Calu3 (cell line): ENCODE data around the gene SLC44A5. TPM values are rescaled to one million over a fixed set of nuclear protein-coding genes. Genes with fewer than 3 reads are reported as not detected.

ENCODE experiments used
- BruUV-seq: library from RNA; stranded (reverse); fragments of 400-500 nt; replicated peaks from 2 replicates; lab custom pipeline; 2021; lab: Mats Ljungman, UMichigan
- CTCF ChIA-PET: fragments of 300-600 bp; sonication (Branson Sonifier 250); formaldehyde crosslinking; loops from one replicate; lab custom pipeline; 2022; ENCODE audit warnings: antibody characterized with exemption; lab: Charles Lee
- DNase-seq: peaks from one replicate; pipeline ENCODE4 v3.0.0; 2022
- H3K27ac Mint-ChIP-seq: one replicate; pipeline ENCODE4 v1.8.0; 2022; ENCODE audit warnings: mixed read lengths; ENCODE audit not compliant: unreplicated experiment
- H3K27me3 Mint-ChIP-seq: one replicate; pipeline ENCODE4 v1.8.0; 2022; ENCODE audit warnings: mixed read lengths; ENCODE audit not compliant: unreplicated experiment
- H3K36me3 Mint-ChIP-seq: one replicate; pipeline ENCODE4 v1.8.0; 2022; ENCODE audit warnings: mild to moderate bottlenecking, moderate library complexity, mixed read lengths; ENCODE audit not compliant: insufficient read depth, unreplicated experiment
- H3K4me1 Mint-ChIP-seq: one replicate; pipeline ENCODE4 v1.8.0; 2022; ENCODE audit warnings: mild to moderate bottlenecking, low read depth, mixed read lengths; ENCODE audit not compliant: unreplicated experiment
- H3K4me3 Mint-ChIP-seq: one replicate; pipeline ENCODE4 v1.8.0; 2022; ENCODE audit warnings: mild to moderate bottlenecking, low read depth, moderate library complexity, mixed read lengths; ENCODE audit not compliant: unreplicated experiment
- H3K9me3 Mint-ChIP-seq: one replicate; pipeline ENCODE4 v1.8.0; 2022; ENCODE audit warnings: low read depth, mixed read lengths; ENCODE audit not compliant: unreplicated experiment
- CTCF ChIP-seq: fragments of 200-600 bp; IDR thresholded peaks from one replicate; pipeline ENCODE4 v1.8.0; 2022; ENCODE audit warnings: antibody characterized with exemption; ENCODE audit not compliant: unreplicated experiment
- intact Hi-C: fragments of 100-400 bp; cut with micrococcal nuclease; formaldehyde crosslinking; loops from one replicate; pipeline ENCODE4 v1.10.0; 2022; ENCODE audit not compliant: unreplicated experiment
- total RNA-seq: library from RNA; stranded (reverse); gene quantifications from 2 replicates; pipeline ENCODE4 v1.2.3, GENCODE V29; 2022

The SLC44A5 gene
- total RNA-seq, 1 experiment from 2014 or later: 5.8 TPM

GRCh38 chr1:75579046-75579445 is 31.9 kb downstream of the SLC44A5 start:
- DNase-seq: no peak
- H3K4me3 Mint-ChIP-seq: no peak overlapping the region
- H3K9me3 Mint-ChIP-seq: no peaks in the 10 kb centered on the region
- TF ChIP-seq CTCF: no peak
- H3K27me3 Mint-ChIP-seq: no peaks in the 10 kb centered on the region
- CTCF ChIA-PET: interaction anchor here (0.6 kb wide), 1 partner anchor 18 kb away, joined by 3 read pairs; no protein-coding TSS in a partner anchor
- H3K4me1 Mint-ChIP-seq: peaks cover 9% of the 10 kb centered on the region
- no peaks in the 10 kb centered on the region for H3K36me3 Mint-ChIP-seq
- intact Hi-C loops: no loop called here
- no peak overlapping the region for H3K27ac Mint-ChIP-seq
- no TSS peak for BruUV-seq

GRCh38 chr1:75575837-75576236 is 35.1 kb downstream of the SLC44A5 start:
- Mint-ChIP-seq H3K27me3 (no peaks in the 10 kb centered on the region), H3K9me3 (no peaks in the 10 kb centered on the region), H3K27ac (no peak overlapping the region), H3K4me1 (no peaks in the 10 kb centered on the region), H3K36me3 (no peaks in the 10 kb centered on the region), H3K4me3 (no peak overlapping the region)
- intact Hi-C loops: no loop called here
- no peak for TF ChIP-seq CTCF
- BruUV-seq: no TSS peak
- no peak for DNase-seq
- CTCF ChIA-PET: interaction anchor here (0.7 kb wide), 1 partner anchor 62 kb away, joined by 3 read pairs; no protein-coding TSS in a partner anchor

GRCh38 chr1:75567191-75567590 is 43.7 kb downstream of the SLC44A5 start:
- Mint-ChIP-seq H3K27ac (no peak overlapping the region), H3K27me3 (no peaks in the 10 kb centered on the region), H3K9me3 (no peaks in the 10 kb centered on the region), H3K4me1 (no peaks in the 10 kb centered on the region), H3K4me3 (no peak overlapping the region), H3K36me3 (no peaks in the 10 kb centered on the region)
- intact Hi-C loops: no loop called here
- no peak for TF ChIP-seq CTCF
- no peak for DNase-seq
- CTCF ChIA-PET: no interaction called here
- BruUV-seq: no TSS peak

- TF ChIP-seq CTCF: no peak
- DNase-seq: no peak
- Mint-ChIP-seq H3K4me3 (no peak overlapping the region), H3K4me1 (peaks cover 13% of the 10 kb centered on the region), H3K36me3 (no peaks in the 10 kb centered on the region), H3K27me3 (no peaks in the 10 kb centered on the region), H3K9me3 (no peaks in the 10 kb centered on the region), H3K27ac (no peak overlapping the region)
- BruUV-seq: no TSS peak
- CTCF ChIA-PET: no interaction called here
- intact Hi-C loops: no loop called here
These were observed 51.1 kb downstream of the SLC44A5 start for GRCh38 chr1:75559800-75560199.
